ENCODE measurements around the gene KDM3B. TPM values are rescaled to one million over a fixed set of nuclear protein-coding genes. Genes with fewer than 3 reads are reported as not detected.

KDM3B gene
- total RNA-seq, 2 experiments from 2014 or later = 53.1 to 55.0 TPM

DNA sequence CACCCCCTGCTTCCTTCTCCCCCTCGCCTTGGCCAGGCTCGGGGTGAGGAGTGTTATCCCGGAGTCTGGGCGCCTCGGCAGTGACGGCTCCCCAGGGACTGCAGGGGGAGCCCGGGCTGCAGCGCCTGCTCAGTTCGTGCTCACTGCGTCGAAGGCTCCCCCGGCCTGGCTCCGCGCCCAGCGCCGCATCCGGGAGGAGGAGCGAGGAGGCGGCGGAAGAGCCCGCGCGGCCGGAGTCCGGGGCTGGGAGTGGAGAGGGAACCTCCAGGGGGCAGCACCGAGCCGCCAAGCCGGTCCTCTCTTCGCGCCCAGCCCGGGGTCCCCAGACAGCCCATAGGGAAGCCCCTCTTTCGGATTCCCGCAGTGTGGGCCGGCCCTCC lies 111.5 kb downstream of the KDM3B start:
- Mint-ChIP-seq H3K36me3 (ENCODE audit: low read depth) (peaks cover 9% of the 10 kb centered on the region), H3K4me1 (ENCODE audit: low read depth) (peaks cover 42% of the 10 kb centered on the region), H3K9me3 (ENCODE audit: insufficient read depth) (no peaks in the 10 kb centered on the region), H3K27me3 (ENCODE audit: low read depth) (peaks cover 20% of the 10 kb centered on the region), H3K4me3 (peak overlapping the region; percentile 87), H3K27ac (peak overlapping the region; percentile 96)
- ATAC-seq = peak; percentile 52
- peak; percentile 93 for DNase-seq
- ChIA-PET CTCF (interaction anchor here (0.8 to 4.2 kb wide), 12 partner anchors 8 to 285 kb away, joined by 3 to 34 read pairs (median 9); partner anchors contain the start of genes BRD8, ETF1, HSPA9 and KDM3B), POLR2A (interaction anchor here (0.6 to 3.3 kb wide), 11 partner anchors 9 to 710 kb away, joined by 3 to 32 read pairs (median 8); partner anchors contain the start of genes ETF1, HNRNPA0, HSPA9 and REEP2)

DNA sequence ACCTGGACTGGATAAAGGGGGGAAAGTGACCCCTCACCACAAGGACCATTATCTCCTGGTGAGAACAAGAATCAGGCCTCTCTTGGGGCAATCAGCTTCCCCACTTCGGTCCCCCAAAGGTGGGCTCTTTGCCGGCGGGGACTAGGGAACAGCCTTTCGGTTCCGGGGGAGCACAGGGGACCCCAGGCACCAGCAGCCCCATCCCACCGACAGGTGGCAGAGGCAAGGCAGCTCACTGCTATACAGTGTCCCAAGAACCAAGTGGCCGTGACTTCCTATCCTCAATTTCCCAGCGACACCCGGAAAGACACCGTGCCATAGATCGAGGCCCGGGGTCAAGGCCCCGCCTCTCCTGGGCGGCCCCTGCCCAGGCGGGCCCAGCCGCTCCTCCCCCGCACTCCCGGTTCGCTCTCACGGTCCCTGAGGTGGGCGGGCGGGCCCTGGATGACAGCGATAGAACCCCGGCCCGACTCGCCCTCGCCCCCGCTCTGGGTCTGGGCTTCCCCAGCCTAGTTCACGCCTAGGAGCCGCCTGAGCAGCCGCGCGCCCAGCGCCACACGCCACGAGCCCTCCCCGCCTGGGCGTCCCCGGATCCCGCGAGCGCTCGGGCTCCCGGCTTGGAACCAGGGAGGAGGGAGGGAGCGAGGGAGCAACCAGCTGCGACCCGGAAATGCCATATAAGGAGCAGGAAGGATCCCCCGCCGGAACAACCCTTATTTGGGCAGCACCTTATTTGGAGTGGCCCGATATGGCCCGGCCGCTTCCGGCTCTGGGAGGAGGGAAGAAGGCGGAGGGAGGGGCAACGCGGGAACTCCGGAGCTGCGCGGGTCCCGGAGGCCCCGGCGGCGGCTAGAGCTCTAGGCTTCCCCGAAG lies 112.1 kb downstream of the KDM3B start:
- peaks cover 35% of the 10 kb centered on the region for H3K4me1 Mint-ChIP-seq (ENCODE audit: low read depth)
- no peaks in the 10 kb centered on the region for H3K9me3 Mint-ChIP-seq (ENCODE audit: insufficient read depth)
- ChIA-PET POLR2A (interaction anchor here (0.5 to 3.3 kb wide), 31 partner anchors 8 to 913 kb away, joined by 3 to 32 read pairs (median 3); partner anchors contain the start of genes BRD8, CDC23, CDC25C and ETF1), CTCF (interaction anchor here (0.7 to 4.2 kb wide), 19 partner anchors 8 to 286 kb away, joined by 3 to 34 read pairs (median 6); partner anchors contain the start of genes BRD8, ETF1, HSPA9 and KDM3B)
- peak overlapping the region; percentile 96 for H3K27ac Mint-ChIP-seq
- H3K27me3 Mint-ChIP-seq (ENCODE audit: low read depth) = peaks cover 20% of the 10 kb centered on the region
- H3K36me3 Mint-ChIP-seq (ENCODE audit: low read depth) = peaks cover 6% of the 10 kb centered on the region
- peak overlapping the region; percentile 87 for H3K4me3 Mint-ChIP-seq
- ATAC-seq (peak; percentile 69), DNase-seq (peak; percentile 98)

DNA sequence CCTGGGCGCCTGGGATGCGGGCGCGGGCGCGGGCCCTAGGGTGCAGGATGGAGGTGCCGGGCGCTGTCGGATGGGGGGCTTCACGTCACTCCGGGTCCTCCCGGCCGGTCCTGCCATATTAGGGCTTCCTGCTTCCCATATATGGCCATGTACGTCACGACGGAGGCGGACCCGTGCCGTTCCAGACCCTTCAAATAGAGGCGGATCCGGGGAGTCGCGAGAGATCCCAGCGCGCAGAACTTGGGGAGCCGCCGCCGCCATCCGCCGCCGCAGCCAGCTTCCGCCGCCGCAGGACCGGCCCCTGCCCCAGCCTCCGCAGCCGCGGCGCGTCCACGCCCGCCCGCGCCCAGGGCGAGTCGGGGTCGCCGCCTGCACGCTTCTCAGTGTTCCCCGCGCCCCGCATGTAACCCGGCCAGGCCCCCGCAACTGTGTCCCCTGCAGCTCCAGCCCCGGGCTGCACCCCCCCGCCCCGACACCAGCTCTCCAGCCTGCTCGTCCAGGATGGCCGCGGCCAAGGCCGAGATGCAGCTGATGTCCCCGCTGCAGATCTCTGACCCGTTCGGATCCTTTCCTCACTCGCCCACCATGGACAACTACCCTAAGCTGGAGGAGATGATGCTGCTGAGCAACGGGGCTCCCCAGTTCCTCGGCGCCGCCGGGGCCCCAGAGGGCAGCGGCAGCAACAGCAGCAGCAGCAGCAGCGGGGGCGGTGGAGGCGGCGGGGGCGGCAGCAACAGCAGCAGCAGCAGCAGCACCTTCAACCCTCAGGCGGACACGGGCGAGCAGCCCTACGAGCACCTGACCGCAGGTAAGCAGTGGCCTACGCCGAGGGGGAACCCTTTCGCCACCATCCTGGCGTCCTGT lies 113.0 kb downstream of the KDM3B start, which contains the start of gene EGR1:
Gene EGR1 (plus strand): TSS at position 219 of the 864 bp plus-strand sequence. CDS start 283 bp downstream, at position 502.
- Mint-ChIP-seq H3K9me3 (ENCODE audit: insufficient read depth) (no peaks in the 10 kb centered on the region), H3K27me3 (ENCODE audit: low read depth) (peaks cover 20% of the 10 kb centered on the region), H3K36me3 (ENCODE audit: low read depth) (peaks cover 6% of the 10 kb centered on the region), H3K4me3 (peak within 1 kb of the TSS; percentile 87), H3K27ac (peak within 1 kb of the TSS; percentile 96), H3K4me1 (ENCODE audit: low read depth) (peaks cover 27% of the 10 kb centered on the region)
- ChIA-PET CTCF (interaction anchor here (0.7 to 4.2 kb wide), 18 partner anchors 8 to 287 kb away, joined by 3 to 34 read pairs (median 6); partner anchors contain the start of genes BRD8, ETF1, HSPA9 and KDM3B), POLR2A (interaction anchor here (0.5 to 3.3 kb wide), 29 partner anchors 8 to 912 kb away, joined by 3 to 32 read pairs (median 3); partner anchors contain the start of genes BRD8, CDC23, CDC25C and ETF1)
- ATAC-seq (peak; percentile 56), DNase-seq (peak; percentile 96)

DNA sequence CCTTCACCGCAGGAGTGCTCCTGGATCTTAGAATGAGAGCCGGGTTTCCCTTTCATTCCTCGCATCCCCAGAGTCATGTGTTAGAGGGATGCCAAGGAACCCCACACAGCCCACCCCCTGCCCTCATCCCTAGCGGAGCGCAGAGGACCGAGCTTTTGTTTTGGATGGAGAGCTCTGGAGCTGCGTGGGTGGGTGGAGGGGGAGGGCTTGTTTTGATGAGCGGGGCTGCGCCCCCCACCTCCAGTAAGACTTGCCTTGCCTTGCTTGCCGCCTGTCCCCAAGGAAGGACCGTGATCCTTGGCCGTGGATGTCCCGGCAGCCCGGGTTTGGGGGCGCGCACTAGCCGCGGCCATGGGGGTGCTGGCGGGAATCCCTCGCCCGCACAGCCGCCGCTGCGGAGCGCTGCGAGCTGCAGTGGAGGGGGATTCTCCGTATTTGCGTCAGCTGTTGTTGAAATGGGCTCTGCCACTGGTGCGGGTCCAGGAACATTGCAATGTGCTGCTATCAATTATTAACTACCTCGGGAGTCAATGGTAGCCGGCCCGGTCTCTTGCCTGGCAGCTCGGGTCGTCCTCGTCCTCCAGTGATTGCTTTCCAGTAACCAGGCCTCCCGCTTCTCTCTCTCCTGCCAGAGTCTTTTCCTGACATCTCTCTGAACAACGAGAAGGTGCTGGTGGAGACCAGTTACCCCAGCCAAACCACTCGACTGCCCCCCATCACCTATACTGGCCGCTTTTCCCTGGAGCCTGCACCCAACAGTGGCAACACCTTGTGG lies 113.8 kb downstream of the KDM3B start:
- Mint-ChIP-seq H3K4me3 (peak overlapping the region; percentile 87), H3K27me3 (ENCODE audit: low read depth) (peaks cover 20% of the 10 kb centered on the region), H3K9me3 (ENCODE audit: insufficient read depth) (no peaks in the 10 kb centered on the region), H3K27ac (no peak overlapping the region), H3K4me1 (ENCODE audit: low read depth) (peaks cover 22% of the 10 kb centered on the region), H3K36me3 (ENCODE audit: low read depth) (peaks cover 6% of the 10 kb centered on the region)
- DNase-seq = peak; percentile 41
- CTCF ChIA-PET = interaction anchor here (0.7 to 4.2 kb wide), 6 partner anchors 10 to 113 kb away, joined by 3 to 34 read pairs (median 13); partner anchors contain the start of genes ETF1 and KDM3B
- ATAC-seq = no peak
- POLR2A ChIA-PET = interaction anchor here (0.7 to 3.3 kb wide), 9 partner anchors 11 to 288 kb away, joined by 3 to 32 read pairs (median 6); partner anchors contain the start of genes BRD8, ETF1 and HSPA9

DNA sequence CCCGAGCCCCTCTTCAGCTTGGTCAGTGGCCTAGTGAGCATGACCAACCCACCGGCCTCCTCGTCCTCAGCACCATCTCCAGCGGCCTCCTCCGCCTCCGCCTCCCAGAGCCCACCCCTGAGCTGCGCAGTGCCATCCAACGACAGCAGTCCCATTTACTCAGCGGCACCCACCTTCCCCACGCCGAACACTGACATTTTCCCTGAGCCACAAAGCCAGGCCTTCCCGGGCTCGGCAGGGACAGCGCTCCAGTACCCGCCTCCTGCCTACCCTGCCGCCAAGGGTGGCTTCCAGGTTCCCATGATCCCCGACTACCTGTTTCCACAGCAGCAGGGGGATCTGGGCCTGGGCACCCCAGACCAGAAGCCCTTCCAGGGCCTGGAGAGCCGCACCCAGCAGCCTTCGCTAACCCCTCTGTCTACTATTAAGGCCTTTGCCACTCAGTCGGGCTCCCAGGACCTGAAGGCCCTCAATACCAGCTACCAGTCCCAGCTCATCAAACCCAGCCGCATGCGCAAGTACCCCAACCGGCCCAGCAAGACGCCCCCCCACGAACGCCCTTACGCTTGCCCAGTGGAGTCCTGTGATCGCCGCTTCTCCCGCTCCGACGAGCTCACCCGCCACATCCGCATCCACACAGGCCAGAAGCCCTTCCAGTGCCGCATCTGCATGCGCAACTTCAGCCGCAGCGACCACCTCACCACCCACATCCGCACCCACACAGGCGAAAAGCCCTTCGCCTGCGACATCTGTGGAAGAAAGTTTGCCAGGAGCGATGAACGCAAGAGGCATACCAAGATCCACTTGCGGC lies 114.6 kb downstream of the KDM3B start:
- Mint-ChIP-seq H3K9me3 (ENCODE audit: insufficient read depth) (no peaks in the 10 kb centered on the region), H3K27ac (peak overlapping the region; percentile 53), H3K27me3 (ENCODE audit: low read depth) (peaks cover 21% of the 10 kb centered on the region), H3K4me3 (peak overlapping the region; percentile 87), H3K4me1 (ENCODE audit: low read depth) (peaks cover 22% of the 10 kb centered on the region), H3K36me3 (ENCODE audit: low read depth) (peaks cover 6% of the 10 kb centered on the region)
- ChIA-PET POLR2A (interaction anchor here (0.7 kb wide), 1 partner anchor 364 kb away, joined by 3 read pairs; no protein-coding TSS in a partner anchor), CTCF (interaction anchor here (1.3 to 3.3 kb wide), 2 partner anchors 36 to 114 kb away, joined by 3 to 19 read pairs; partner anchors contain the start of gene KDM3B)
- DNase-seq = peak; percentile 41
- no peak for ATAC-seq

DNA sequence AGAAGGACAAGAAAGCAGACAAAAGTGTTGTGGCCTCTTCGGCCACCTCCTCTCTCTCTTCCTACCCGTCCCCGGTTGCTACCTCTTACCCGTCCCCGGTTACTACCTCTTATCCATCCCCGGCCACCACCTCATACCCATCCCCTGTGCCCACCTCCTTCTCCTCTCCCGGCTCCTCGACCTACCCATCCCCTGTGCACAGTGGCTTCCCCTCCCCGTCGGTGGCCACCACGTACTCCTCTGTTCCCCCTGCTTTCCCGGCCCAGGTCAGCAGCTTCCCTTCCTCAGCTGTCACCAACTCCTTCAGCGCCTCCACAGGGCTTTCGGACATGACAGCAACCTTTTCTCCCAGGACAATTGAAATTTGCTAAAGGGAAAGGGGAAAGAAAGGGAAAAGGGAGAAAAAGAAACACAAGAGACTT lies 115.2 kb downstream of the KDM3B start:
- ChIA-PET POLR2A (interaction anchor here (0.7 kb wide), 1 partner anchor 365 kb away, joined by 3 read pairs; no protein-coding TSS in a partner anchor), CTCF (interaction anchor here (1.3 kb wide), 1 partner anchor 35 kb away, joined by 3 read pairs; no protein-coding TSS in a partner anchor)
- Mint-ChIP-seq H3K36me3 (ENCODE audit: low read depth) (peaks cover 6% of the 10 kb centered on the region), H3K4me3 (peak overlapping the region; percentile 87), H3K9me3 (ENCODE audit: insufficient read depth) (no peaks in the 10 kb centered on the region), H3K27ac (no peak overlapping the region), H3K27me3 (ENCODE audit: low read depth) (peaks cover 24% of the 10 kb centered on the region), H3K4me1 (ENCODE audit: low read depth) (peaks cover 22% of the 10 kb centered on the region)
- no peak for DNase-seq
- ATAC-seq = no peak

DNA sequence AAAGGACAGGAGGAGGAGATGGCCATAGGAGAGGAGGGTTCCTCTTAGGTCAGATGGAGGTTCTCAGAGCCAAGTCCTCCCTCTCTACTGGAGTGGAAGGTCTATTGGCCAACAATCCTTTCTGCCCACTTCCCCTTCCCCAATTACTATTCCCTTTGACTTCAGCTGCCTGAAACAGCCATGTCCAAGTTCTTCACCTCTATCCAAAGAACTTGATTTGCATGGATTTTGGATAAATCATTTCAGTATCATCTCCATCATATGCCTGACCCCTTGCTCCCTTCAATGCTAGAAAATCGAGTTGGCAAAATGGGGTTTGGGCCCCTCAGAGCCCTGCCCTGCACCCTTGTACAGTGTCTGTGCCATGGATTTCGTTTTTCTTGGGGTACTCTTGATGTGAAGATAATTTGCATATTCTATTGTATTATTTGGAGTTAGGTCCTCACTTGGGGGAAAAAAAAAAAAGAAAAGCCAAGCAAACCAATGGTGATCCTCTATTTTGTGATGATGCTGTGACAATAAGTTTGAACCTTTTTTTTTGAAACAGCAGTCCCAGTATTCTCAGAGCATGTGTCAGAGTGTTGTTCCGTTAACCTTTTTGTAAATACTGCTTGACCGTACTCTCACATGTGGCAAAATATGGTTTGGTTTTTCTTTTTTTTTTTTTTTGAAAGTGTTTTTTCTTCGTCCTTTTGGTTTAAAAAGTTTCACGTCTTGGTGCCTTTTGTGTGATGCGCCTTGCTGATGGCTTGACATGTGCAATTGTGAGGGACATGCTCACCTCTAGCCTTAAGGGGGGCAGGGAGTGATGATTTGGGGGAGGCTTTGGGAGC lies 115.9 kb downstream of the KDM3B start:
- H3K4me1 Mint-ChIP-seq (ENCODE audit: low read depth) = peaks cover 21% of the 10 kb centered on the region
- ChIA-PET POLR2A (no interaction called here), CTCF (interaction anchor here (1.3 kb wide), 1 partner anchor 35 kb away, joined by 3 read pairs; no protein-coding TSS in a partner anchor)
- peaks cover 6% of the 10 kb centered on the region for H3K36me3 Mint-ChIP-seq (ENCODE audit: low read depth)
- H3K4me3 Mint-ChIP-seq = no peak overlapping the region
- no peak overlapping the region for H3K27ac Mint-ChIP-seq
- no peak for DNase-seq
- ATAC-seq = no peak
- H3K9me3 Mint-ChIP-seq (ENCODE audit: insufficient read depth) = no peaks in the 10 kb centered on the region
- peaks cover 26% of the 10 kb centered on the region for H3K27me3 Mint-ChIP-seq (ENCODE audit: low read depth)

DNA sequence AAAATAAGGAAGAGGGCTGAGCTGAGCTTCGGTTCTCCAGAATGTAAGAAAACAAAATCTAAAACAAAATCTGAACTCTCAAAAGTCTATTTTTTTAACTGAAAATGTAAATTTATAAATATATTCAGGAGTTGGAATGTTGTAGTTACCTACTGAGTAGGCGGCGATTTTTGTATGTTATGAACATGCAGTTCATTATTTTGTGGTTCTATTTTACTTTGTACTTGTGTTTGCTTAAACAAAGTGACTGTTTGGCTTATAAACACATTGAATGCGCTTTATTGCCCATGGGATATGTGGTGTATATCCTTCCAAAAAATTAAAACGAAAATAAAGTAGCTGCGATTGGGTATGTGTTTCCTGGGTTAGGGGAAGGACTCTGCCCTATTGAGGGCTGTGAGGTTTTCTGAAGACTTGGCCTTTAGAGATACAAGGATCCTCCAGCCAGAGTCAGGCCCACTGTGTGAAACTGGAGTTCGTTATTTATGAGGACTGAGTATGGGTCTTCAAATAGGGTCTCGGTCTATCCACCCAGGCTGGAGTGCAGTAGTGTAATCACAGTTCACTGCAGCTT lies 116.6 kb downstream of the KDM3B start:
- CTCF ChIA-PET = no interaction called here
- Mint-ChIP-seq H3K36me3 (ENCODE audit: low read depth) (peaks cover 6% of the 10 kb centered on the region), H3K4me3 (no peak overlapping the region), H3K27me3 (ENCODE audit: low read depth) (peaks cover 30% of the 10 kb centered on the region), H3K27ac (no peak overlapping the region), H3K9me3 (ENCODE audit: insufficient read depth) (no peaks in the 10 kb centered on the region), H3K4me1 (ENCODE audit: low read depth) (peaks cover 18% of the 10 kb centered on the region)
- POLR2A ChIA-PET = interaction anchor here (0.8 kb wide), 1 partner anchor 35 kb away, joined by 3 read pairs; no protein-coding TSS in a partner anchor
- ATAC-seq = no peak
- DNase-seq = no peak
